Smooth muscle cell (in vitro differentiated cells): ENCODE data around the gene HMX2. TPM values are rescaled to one million over a fixed set of nuclear protein-coding genes. Genes with fewer than 3 reads are reported as not detected.

Experiments
- DNase-seq: peaks from one replicate; lab custom pipeline; 2025; ENCODE audit not compliant: unreplicated experiment; lab: John Stamatoyannopoulos, UW
- H2AFZ ChIP-seq: fragments of 200-600 bp; sonication (generic); 2 replicates; pipeline ENCODE4 v1.6.0; 2016; ENCODE audit warnings: antibody characterized with exemption, low read depth, mild to moderate bottlenecking
- H3F3A ChIP-seq: fragments of 200-600 bp; sonication (generic); 2 replicates; pipeline ENCODE4 v1.6.0; 2017; ENCODE audit warnings: antibody characterized with exemption, low read depth
- H3K27ac ChIP-seq: fragments of 200-600 bp; sonication (generic); 2 replicates; pipeline ENCODE4 v1.5.1; 2016; ENCODE audit warnings: low read depth, mild to moderate bottlenecking
- H3K27me3 ChIP-seq: fragments of 200-600 bp; sonication (generic); 2 replicates; pipeline ENCODE4 v1.6.1; 2016; ENCODE audit warnings: low read depth, mild to moderate bottlenecking
- H3K36me3 ChIP-seq: fragments of 200-600 bp; sonication (generic); 2 replicates; pipeline ENCODE4 v1.5.1; 2016; ENCODE audit warnings: low read depth
- H3K4me1 ChIP-seq: fragments of 200-600 bp; sonication (generic); 2 replicates; pipeline ENCODE4 v1.5.1; 2016; ENCODE audit warnings: low read depth
- H3K4me2 ChIP-seq: fragments of 200-600 bp; sonication (generic); 2 replicates; pipeline ENCODE4 v1.6.0; 2016; ENCODE audit warnings: mild to moderate bottlenecking
- H3K4me3 ChIP-seq: fragments of 200-600 bp; sonication (generic); 2 replicates; pipeline ENCODE4 v1.5.1; 2016; ENCODE audit warnings: mild to moderate bottlenecking
- H3K79me2 ChIP-seq: fragments of 200-600 bp; sonication (generic); 2 replicates; pipeline ENCODE4 v1.6.0; 2016; ENCODE audit warnings: low read depth, mild to moderate bottlenecking
- H3K9ac ChIP-seq: fragments of 200-600 bp; sonication (generic); 2 replicates; pipeline ENCODE4 v1.6.0; 2016; ENCODE audit warnings: low read depth
- H3K9me3 ChIP-seq: fragments of 200-600 bp; sonication (generic); replicated peaks from 2 replicates; pipeline ENCODE4 v1.5.1; 2016; ENCODE audit warnings: low read depth
- H4K20me1 ChIP-seq: fragments of 200-600 bp; sonication (generic); 2 replicates; pipeline ENCODE4 v1.6.0; 2016; ENCODE audit warnings: low read depth
- WGBS: methylation state at CpG from one replicate; pipeline ENCODE4 v1.1.7; 2016; ENCODE audit warnings: low lambda C conversion rate; 5-methylcytosine and 5-hydroxymethylcytosine counted together
- polyA plus RNA-seq: library from polyadenylated mRNA; unstranded; fragments of >200 nt; fragmentation: Nextera tagmentation; extraction: Ambion mirVana; gene quantifications from 2 replicates; pipeline ENCODE4 v1.2.1, GENCODE V29; 2016
- total RNA-seq: library from RNA; depleted of rRNA; stranded (reverse); fragments of >200 nt; gene quantifications from 2 replicates; pipeline ENCODE4 v1.2.3, GENCODE V29; 2014
- TF ChIP-seq, protein P1 (sequence below): fragments of 200-600 bp; sonication (generic); IDR thresholded peaks from 2 replicates; pipeline ENCODE4 v1.5.1; 2017; ENCODE audit warnings: borderline replicate concordance, mild to moderate bottlenecking, antibody characterized with exemption; ENCODE audit not compliant: insufficient read depth, poor library complexity, severe bottlenecking

Gene HMX2
- total and polyA plus RNA-seq, 2 experiments from 2014 or later: not detected

GRCh38 chr10:123180101-123181090 lies 32.5 kb downstream of the HMX2 start:
- Histone ChIP-seq H2AFZ (no peak overlapping the region), H3K79me2 (no peaks in the 10 kb centered on the region), H3K27ac (no peak overlapping the region), H3K36me3 (no peaks in the 10 kb centered on the region), H3K9me3 (peaks cover 5% of the 10 kb centered on the region), H3K4me2 (no peak overlapping the region), H3K9ac (no peak overlapping the region), H4K20me1 (no peaks in the 10 kb centered on the region), H3K4me3 (no peak overlapping the region), H3F3A (no peaks in the 10 kb centered on the region), H3K4me1 (no peaks in the 10 kb centered on the region), H3K27me3 (no peaks in the 10 kb centered on the region)
- DNase-seq: no peak
- 84% methylated on average over 7 of the region's 7 CpGs for whole genome bisulfite sequencing
- TF ChIP-seq, protein P1, sequence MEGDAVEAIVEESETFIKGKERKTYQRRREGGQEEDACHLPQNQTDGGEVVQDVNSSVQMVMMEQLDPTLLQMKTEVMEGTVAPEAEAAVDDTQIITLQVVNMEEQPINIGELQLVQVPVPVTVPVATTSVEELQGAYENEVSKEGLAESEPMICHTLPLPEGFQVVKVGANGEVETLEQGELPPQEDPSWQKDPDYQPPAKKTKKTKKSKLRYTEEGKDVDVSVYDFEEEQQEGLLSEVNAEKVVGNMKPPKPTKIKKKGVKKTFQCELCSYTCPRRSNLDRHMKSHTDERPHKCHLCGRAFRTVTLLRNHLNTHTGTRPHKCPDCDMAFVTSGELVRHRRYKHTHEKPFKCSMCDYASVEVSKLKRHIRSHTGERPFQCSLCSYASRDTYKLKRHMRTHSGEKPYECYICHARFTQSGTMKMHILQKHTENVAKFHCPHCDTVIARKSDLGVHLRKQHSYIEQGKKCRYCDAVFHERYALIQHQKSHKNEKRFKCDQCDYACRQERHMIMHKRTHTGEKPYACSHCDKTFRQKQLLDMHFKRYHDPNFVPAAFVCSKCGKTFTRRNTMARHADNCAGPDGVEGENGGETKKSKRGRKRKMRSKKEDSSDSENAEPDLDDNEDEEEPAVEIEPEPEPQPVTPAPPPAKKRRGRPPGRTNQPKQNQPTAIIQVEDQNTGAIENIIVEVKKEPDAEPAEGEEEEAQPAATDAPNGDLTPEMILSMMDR: no peak

- H3K4me3 ChIP-seq: no peak overlapping the region
- no peaks in the 10 kb centered on the region for H3K27me3 ChIP-seq
- no peak overlapping the region for H3K4me2 ChIP-seq
- no peaks in the 10 kb centered on the region for H3F3A ChIP-seq
- TF ChIP-seq, protein P1: no peak
- no peaks in the 10 kb centered on the region for H3K79me2 ChIP-seq
- H2AFZ ChIP-seq: no peak overlapping the region
- H3K9ac ChIP-seq: no peak overlapping the region
- H3K9me3 ChIP-seq: peaks cover 5% of the 10 kb centered on the region
- no peak for DNase-seq
- H3K4me1 ChIP-seq: no peaks in the 10 kb centered on the region
- H3K27ac ChIP-seq: no peak overlapping the region
- 95% methylated on average over 2 of the region's 2 CpGs for whole genome bisulfite sequencing
- no peaks in the 10 kb centered on the region for H3K36me3 ChIP-seq
- H4K20me1 ChIP-seq: no peaks in the 10 kb centered on the region
Measured at GRCh38 chr10:123183724-123184123, 35.8 kb downstream of the HMX2 start.

- no peak overlapping the region for H3K4me2 ChIP-seq
Measured at GRCh38 chr10:123187781-123188180, 39.8 kb downstream of the HMX2 start.

More at GRCh38 chr10:123187781-123188180, 39.8 kb downstream of the HMX2 start:
- no peaks in the 10 kb centered on the region for H3K36me3 ChIP-seq
- H3K27me3 ChIP-seq: no peaks in the 10 kb centered on the region
- H2AFZ ChIP-seq: no peak overlapping the region
- TF ChIP-seq, protein P1: no peak
- DNase-seq: no peak
- no peak overlapping the region for H3K9ac ChIP-seq
- no peaks in the 10 kb centered on the region for H3K4me1 ChIP-seq
- H3K4me3 ChIP-seq: no peak overlapping the region
- no peak overlapping the region for H3K27ac ChIP-seq
- H4K20me1 ChIP-seq: no peaks in the 10 kb centered on the region
- H3K79me2 ChIP-seq: no peaks in the 10 kb centered on the region
- H3K9me3 ChIP-seq: peaks cover 5% of the 10 kb centered on the region
- no peaks in the 10 kb centered on the region for H3F3A ChIP-seq
- WGBS: 97% methylated on average over 5 of the region's 5 CpGs
